ENCODE data around the gene GPR151.

GPR151 gene

GRCh38 chr5:146538432-146538831 is 22.4 kb upstream of the GPR151 start:
- Mint-ChIP-seq H3K4me3 (no peak overlapping the region), H3K27me3 (peaks cover 0 to 10% of the 10 kb centered on the region in 2 donors), H3K27ac (no peak overlapping the region), H3K36me3 (ENCODE audit: insufficient read depth) (no peaks in the 10 kb centered on the region), H3K4me1 (ENCODE audit: low read depth in 2 of 2) (peaks cover 1 to 3% of the 10 kb centered on the region in 2 donors), H3K9me3 (no peaks in the 10 kb centered on the region)
- DNase-seq (no peak), ATAC-seq (replicated peaks) (no peak)

GRCh38 chr5:146533882-146534281 is 17.9 kb upstream of the GPR151 start:
- DNase-seq = no peak
- Mint-ChIP-seq H3K27ac (no peak overlapping the region), H3K4me1 (ENCODE audit: low read depth in 2 of 2) (peaks cover 5 to 6% of the 10 kb centered on the region in 2 donors), H3K4me3 (no peak overlapping the region), H3K27me3 (peaks cover 0 to 10% of the 10 kb centered on the region in 2 donors), H3K9me3 (no peaks in the 10 kb centered on the region), H3K36me3 (ENCODE audit: insufficient read depth) (no peaks in the 10 kb centered on the region)
- no peak for ATAC-seq (replicated peaks)

GRCh38 chr5:146533260-146533857 is 17.4 kb upstream of the GPR151 start:
- no peak overlapping the region for H3K4me3 Mint-ChIP-seq
- H3K27ac Mint-ChIP-seq = no peak overlapping the region
- DNase-seq (peak; percentile 65 to 71 (median 66)), ATAC-seq (replicated peaks) (peak; percentile 96)
- no peaks in the 10 kb centered on the region for H3K36me3 Mint-ChIP-seq (ENCODE audit: insufficient read depth)
- H3K9me3 Mint-ChIP-seq = no peaks in the 10 kb centered on the region
- peaks cover 0 to 13% of the 10 kb centered on the region in 2 donors for H3K27me3 Mint-ChIP-seq
- H3K4me1 Mint-ChIP-seq (ENCODE audit: low read depth in 2 of 2) = peaks cover 5 to 6% of the 10 kb centered on the region in 2 donors

GRCh38 chr5:146529984-146530383 is 14.0 kb upstream of the GPR151 start:
- Mint-ChIP-seq H3K9me3 (no peaks in the 10 kb centered on the region), H3K4me3 (no peak overlapping the region), H3K27ac (no peak overlapping the region), H3K36me3 (ENCODE audit: insufficient read depth) (no peaks in the 10 kb centered on the region), H3K27me3 (peaks cover 0 to 16% of the 10 kb centered on the region in 2 donors), H3K4me1 (ENCODE audit: low read depth in 2 of 2) (peaks cover 5 to 6% of the 10 kb centered on the region in 2 donors)
- no peak for ATAC-seq (replicated peaks)
- no peak for DNase-seq

- Mint-ChIP-seq H3K9me3 (no peaks in the 10 kb centered on the region), H3K36me3 (ENCODE audit: insufficient read depth) (no peaks in the 10 kb centered on the region), H3K4me3 (no peak overlapping the region), H3K27ac (no peak overlapping the region), H3K27me3 (peaks cover 0 to 21% of the 10 kb centered on the region in 2 donors), H3K4me1 (ENCODE audit: low read depth in 2 of 2) (peaks cover 2 to 3% of the 10 kb centered on the region in 2 donors)
- no peak for DNase-seq
- no peak for ATAC-seq (replicated peaks)
These were observed 12.2 kb upstream of the GPR151 start for GRCh38 chr5:146528236-146528635.

GRCh38 chr5:146527785-146528184 is 11.8 kb upstream of the GPR151 start:
- Mint-ChIP-seq H3K27ac (no peak overlapping the region), H3K27me3 (peaks cover 4 to 26% of the 10 kb centered on the region in 2 donors), H3K9me3 (no peaks in the 10 kb centered on the region), H3K36me3 (ENCODE audit: insufficient read depth) (no peaks in the 10 kb centered on the region), H3K4me1 (ENCODE audit: low read depth in 2 of 2) (peaks cover 0 to 3% of the 10 kb centered on the region in 2 donors), H3K4me3 (no peak overlapping the region)
- DNase-seq (no peak), ATAC-seq (replicated peaks) (no peak)

GRCh38 chr5:146523698-146524097 is 7.7 kb upstream of the GPR151 start:
- no peak overlapping the region for H3K4me3 Mint-ChIP-seq
- no peaks in the 10 kb centered on the region for H3K36me3 Mint-ChIP-seq (ENCODE audit: insufficient read depth)
- peaks cover 14 to 41% of the 10 kb centered on the region in 2 donors for H3K27me3 Mint-ChIP-seq
- DNase-seq = no peak
- no peak overlapping the region for H3K27ac Mint-ChIP-seq
- H3K9me3 Mint-ChIP-seq = no peaks in the 10 kb centered on the region
- no peak for ATAC-seq (replicated peaks)
- peaks cover 1 to 6% of the 10 kb centered on the region in 2 donors for H3K4me1 Mint-ChIP-seq (ENCODE audit: low read depth in 2 of 2)

- peaks cover 14 to 25% of the 10 kb centered on the region in 2 donors for H3K27me3 Mint-ChIP-seq
- ATAC-seq (replicated peaks) = no peak
- H3K36me3 Mint-ChIP-seq (ENCODE audit: insufficient read depth) = no peaks in the 10 kb centered on the region
- DNase-seq = no peak
- no peaks in the 10 kb centered on the region for H3K9me3 Mint-ChIP-seq
- peaks cover 1 to 6% of the 10 kb centered on the region in 2 donors for H3K4me1 Mint-ChIP-seq (ENCODE audit: low read depth in 2 of 2)
- H3K4me3 Mint-ChIP-seq = no peak overlapping the region
- no peak overlapping the region for H3K27ac Mint-ChIP-seq
These were observed 5.6 kb upstream of the GPR151 start for GRCh38 chr5:146521403-146522106.

- DNase-seq (no peak), ATAC-seq (replicated peaks) (no peak)
- Mint-ChIP-seq H3K27ac (no peak overlapping the region), H3K4me1 (ENCODE audit: low read depth in 2 of 2) (peaks cover 1 to 6% of the 10 kb centered on the region in 2 donors), H3K9me3 (no peaks in the 10 kb centered on the region), H3K27me3 (peaks cover 14 to 25% of the 10 kb centered on the region in 2 donors), H3K36me3 (ENCODE audit: insufficient read depth) (no peaks in the 10 kb centered on the region), H3K4me3 (no peak overlapping the region)
These were observed 4.7 kb upstream of the GPR151 start for GRCh38 chr5:146520731-146521130.

- peaks cover 3 to 6% of the 10 kb centered on the region in 2 donors for H3K4me1 Mint-ChIP-seq (ENCODE audit: low read depth in 2 of 2)
- H3K9me3 Mint-ChIP-seq = no peaks in the 10 kb centered on the region
- DNase-seq (no peak), ATAC-seq (replicated peaks) (no peak)
- H3K4me3 Mint-ChIP-seq = peak overlapping the region in 1 of 2 donors; percentile 34
- no peak overlapping the region for H3K27ac Mint-ChIP-seq
- H3K27me3 Mint-ChIP-seq = peaks cover 14 to 25% of the 10 kb centered on the region in 2 donors
- H3K36me3 Mint-ChIP-seq (ENCODE audit: insufficient read depth) = no peaks in the 10 kb centered on the region
These were observed 3.6 kb upstream of the GPR151 start for GRCh38 chr5:146519554-146519953.

- ATAC-seq (replicated peaks) = no peak
- no peak overlapping the region for H3K4me3 Mint-ChIP-seq
These were observed 378 bp downstream of the GPR151 start for GRCh38 chr5:146515473-146516150.

GRCh38 chr5:146514575-146514974 is 1.4 kb downstream of the GPR151 start:
- Mint-ChIP-seq H3K36me3 (ENCODE audit: insufficient read depth) (peaks cover 32% of the 10 kb centered on the region), H3K27ac (no peak overlapping the region), H3K4me3 (no peak overlapping the region), H3K4me1 (ENCODE audit: low read depth in 2 of 2) (peaks cover 3 to 4% of the 10 kb centered on the region in 2 donors), H3K27me3 (no peaks in the 10 kb centered on the region), H3K9me3 (no peaks in the 10 kb centered on the region)
- DNase-seq (no peak), ATAC-seq (replicated peaks) (no peak)

More at GRCh38 chr5:146515473-146516150, 378 bp downstream of the GPR151 start:
- no peaks in the 10 kb centered on the region for H3K9me3 Mint-ChIP-seq
- peaks cover 3 to 6% of the 10 kb centered on the region in 2 donors for H3K4me1 Mint-ChIP-seq (ENCODE audit: low read depth in 2 of 2)
- no peak overlapping the region for H3K27ac Mint-ChIP-seq
- H3K27me3 Mint-ChIP-seq = no peaks in the 10 kb centered on the region
- peaks cover 21% of the 10 kb centered on the region for H3K36me3 Mint-ChIP-seq (ENCODE audit: insufficient read depth)
- DNase-seq = no peak

- Mint-ChIP-seq H3K4me3 (no peak overlapping the region), H3K4me1 (ENCODE audit: low read depth in 2 of 2) (peaks cover 0 to 2% of the 10 kb centered on the region in 2 donors), H3K27me3 (no peaks in the 10 kb centered on the region), H3K36me3 (ENCODE audit: insufficient read depth) (peaks cover 43% of the 10 kb centered on the region), H3K9me3 (no peaks in the 10 kb centered on the region), H3K27ac (no peak overlapping the region)
- ATAC-seq (replicated peaks) (no peak), DNase-seq (no peak)
These were observed 2.5 kb downstream of the GPR151 start for GRCh38 chr5:146513462-146513861.

Data from effector memory CD8-positive, alpha-beta T cell (primary cell).